Stomach (tissue), 4 donors: Measurements from ENCODE around the gene ZFP64.

ENCODE experiments used
- EP300 ChIP-seq: sonication (generic); formaldehyde crosslinking; IDR thresholded peaks from one replicate; pipeline ENCODE4 v1.6.1; 2017; ENCODE audit warnings: antibody characterized with exemption
- POLR2A ChIP-seq, 4 donors: fragments of 450-650 bp; IDR thresholded peaks; one replicate each; pipeline ENCODE4 v1.6.1; 2016; ENCODE audit warnings: antibody characterized with exemption in 4 of 4, control low read depth in 2 of 4, mild to moderate bottlenecking in 1 of 4, moderate library complexity in 1 of 4
- TF ChIP-seq, protein P1 (sequence below), 7 experiments: fragments of 450-650 bp in 4 of 7; fragments of 200-600 bp in 3 of 7; sonication (generic) in 3 of 7; IDR thresholded peaks; one replicate each; pipeline ENCODE4 v1.5.1; 2016 to 2019; ENCODE audit warnings: antibody characterized with exemption in 7 of 7, control low read depth in 2 of 7, mild to moderate bottlenecking in 1 of 7

DNA sequence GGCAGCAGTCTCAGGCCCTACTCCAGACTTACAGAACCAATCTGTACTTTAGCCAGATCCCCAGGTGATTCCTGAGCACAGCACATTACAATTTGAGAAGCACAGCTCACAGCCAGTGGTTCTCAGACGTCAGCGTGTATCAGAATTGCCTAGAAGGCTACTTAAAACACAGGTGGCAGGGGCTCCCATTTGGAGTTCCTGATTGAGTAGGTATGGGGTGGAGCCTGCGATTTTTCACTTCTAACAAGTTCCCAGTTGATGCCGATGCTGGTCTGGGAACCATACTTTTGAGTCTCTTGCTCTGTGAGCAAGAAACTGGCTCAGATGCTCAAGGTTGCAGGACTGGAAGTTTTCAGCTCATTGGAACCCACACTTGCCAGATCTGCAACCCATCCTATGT lies 89.5 kb downstream of the ZFP64 start:
- TF ChIP-seq, protein P1, sequence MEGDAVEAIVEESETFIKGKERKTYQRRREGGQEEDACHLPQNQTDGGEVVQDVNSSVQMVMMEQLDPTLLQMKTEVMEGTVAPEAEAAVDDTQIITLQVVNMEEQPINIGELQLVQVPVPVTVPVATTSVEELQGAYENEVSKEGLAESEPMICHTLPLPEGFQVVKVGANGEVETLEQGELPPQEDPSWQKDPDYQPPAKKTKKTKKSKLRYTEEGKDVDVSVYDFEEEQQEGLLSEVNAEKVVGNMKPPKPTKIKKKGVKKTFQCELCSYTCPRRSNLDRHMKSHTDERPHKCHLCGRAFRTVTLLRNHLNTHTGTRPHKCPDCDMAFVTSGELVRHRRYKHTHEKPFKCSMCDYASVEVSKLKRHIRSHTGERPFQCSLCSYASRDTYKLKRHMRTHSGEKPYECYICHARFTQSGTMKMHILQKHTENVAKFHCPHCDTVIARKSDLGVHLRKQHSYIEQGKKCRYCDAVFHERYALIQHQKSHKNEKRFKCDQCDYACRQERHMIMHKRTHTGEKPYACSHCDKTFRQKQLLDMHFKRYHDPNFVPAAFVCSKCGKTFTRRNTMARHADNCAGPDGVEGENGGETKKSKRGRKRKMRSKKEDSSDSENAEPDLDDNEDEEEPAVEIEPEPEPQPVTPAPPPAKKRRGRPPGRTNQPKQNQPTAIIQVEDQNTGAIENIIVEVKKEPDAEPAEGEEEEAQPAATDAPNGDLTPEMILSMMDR (IDR thresholded peaks at IDR 0.05) = no peak
- TF ChIP-seq POLR2A (IDR thresholded peaks at IDR 0.05) (no peak), EP300 (no peak)
